Esophagus mucosa (tissue), 1 donor: Measurements from ENCODE around the gene NTRK2. TPM values are rescaled to one million over a fixed set of nuclear protein-coding genes. Genes with fewer than 3 reads are reported as not detected.
"Not testable (repeated sequence)": the region's sequence is repeated elsewhere in the genome, so short reads cannot be mapped to it uniquely, and the experiment has no call there.

Experiments
- ATAC-seq: fragments of 200-7000 bp; cut with Tn5 transposase; one replicate; pipeline ENCODE4 v1.9.1; 2020
- total RNA-seq: library from RNA; stranded (reverse); gene quantifications from one replicate; pipeline ENCODE4 v1.2.4, GENCODE V29; 2023
- donor health status: DM: yes; HTN: yes; CAD: no.

Gene NTRK2
- total RNA-seq, 1 donor from 2014 or later = 9.8 TPM

DNA sequence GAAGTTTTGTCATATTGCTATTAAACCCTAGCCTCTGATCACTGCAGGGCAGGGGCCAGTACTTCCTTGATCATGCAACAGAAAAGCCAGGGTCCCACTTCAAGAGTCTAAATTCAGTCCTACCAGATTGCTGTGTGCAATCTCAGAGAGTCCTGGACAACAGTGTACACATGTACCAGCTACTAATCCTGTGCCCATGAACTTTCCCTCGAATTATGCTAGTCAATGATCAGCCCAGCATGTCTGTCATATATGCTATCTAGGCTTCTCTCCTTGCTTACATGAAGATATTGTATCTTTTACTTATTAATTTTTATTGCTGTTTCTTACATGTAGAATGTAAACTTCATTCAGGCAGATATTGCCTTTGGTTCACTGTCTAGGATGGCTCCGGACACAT, 367.0 kb downstream of the NTRK2 start:
- no peak for ATAC-seq

DNA sequence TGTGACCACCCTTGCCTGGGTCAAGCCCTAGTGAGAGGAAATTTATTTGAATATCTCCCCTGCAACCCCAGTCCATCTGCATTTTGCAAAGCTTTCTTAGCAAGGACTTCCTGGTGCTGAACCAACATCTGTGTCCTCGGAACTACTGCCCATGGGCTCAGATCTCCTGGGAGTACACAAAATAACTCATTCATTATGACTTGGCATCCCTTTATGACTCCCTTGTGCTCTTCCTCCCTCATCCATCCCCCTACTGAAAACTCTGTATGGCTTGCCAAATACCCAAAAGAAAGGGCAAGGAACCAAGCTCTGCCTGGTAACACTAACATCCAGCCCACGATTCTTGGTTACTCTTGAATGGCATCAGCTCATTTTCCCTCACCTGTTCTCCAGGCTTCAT, 368.5 kb downstream of the NTRK2 start:
- no peak for ATAC-seq

DNA sequence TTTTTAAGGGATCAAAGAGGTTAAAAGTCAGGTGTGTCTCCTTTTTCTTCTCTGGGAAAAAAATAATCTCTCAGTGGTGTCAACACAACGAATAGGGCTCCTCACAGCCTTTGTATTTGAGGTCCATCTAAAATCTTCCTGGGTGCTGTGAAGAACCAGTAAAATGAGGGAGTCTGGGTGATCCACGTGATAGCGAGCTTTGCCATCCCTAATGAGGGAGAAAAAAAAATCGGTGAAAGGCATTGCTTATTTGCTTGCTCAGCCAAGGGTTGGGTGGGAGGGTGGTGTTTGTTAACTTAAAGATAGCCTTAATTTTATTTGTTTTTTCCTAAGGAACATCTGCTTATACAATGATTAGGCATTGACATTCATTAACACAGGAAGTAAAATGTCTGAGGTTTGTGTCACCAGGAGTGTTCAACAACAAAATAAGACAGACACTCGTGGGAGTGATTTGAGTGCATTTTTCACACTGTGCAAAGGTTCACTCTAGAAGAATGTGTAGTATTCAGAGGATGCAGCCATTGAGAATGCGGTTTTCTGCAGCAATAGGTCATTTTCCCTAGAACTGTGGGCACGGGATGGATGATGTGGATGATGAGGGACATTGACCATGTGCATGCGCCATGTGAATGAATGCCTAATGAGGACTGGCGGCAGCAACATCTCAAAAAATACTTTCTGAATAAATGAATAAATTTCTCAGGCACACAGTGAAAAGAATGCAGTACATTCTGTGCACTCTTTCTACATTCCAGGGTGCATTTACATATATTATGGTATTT, 369.5 kb downstream of the NTRK2 start:
- ATAC-seq = no peak

DNA sequence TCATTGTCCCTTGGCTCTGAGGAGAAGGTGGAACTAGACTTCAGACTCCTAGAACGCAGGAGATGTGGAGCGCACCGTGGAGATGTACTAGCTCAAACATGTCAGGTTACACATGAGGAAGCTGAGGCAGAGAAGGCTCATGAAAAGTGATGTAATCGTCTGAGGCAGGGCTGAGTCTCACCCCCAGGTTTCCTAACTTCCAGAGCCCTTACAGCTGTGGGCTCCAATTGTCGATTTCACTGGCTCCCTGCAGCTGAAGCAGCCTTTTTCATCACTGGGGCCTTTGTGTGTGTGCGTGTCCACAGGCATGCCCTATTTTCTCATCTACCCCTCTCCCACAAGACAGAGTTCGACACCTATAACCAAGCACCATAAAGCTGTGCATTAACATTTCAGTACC, 370.6 kb downstream of the NTRK2 start:
- ATAC-seq = no peak

DNA sequence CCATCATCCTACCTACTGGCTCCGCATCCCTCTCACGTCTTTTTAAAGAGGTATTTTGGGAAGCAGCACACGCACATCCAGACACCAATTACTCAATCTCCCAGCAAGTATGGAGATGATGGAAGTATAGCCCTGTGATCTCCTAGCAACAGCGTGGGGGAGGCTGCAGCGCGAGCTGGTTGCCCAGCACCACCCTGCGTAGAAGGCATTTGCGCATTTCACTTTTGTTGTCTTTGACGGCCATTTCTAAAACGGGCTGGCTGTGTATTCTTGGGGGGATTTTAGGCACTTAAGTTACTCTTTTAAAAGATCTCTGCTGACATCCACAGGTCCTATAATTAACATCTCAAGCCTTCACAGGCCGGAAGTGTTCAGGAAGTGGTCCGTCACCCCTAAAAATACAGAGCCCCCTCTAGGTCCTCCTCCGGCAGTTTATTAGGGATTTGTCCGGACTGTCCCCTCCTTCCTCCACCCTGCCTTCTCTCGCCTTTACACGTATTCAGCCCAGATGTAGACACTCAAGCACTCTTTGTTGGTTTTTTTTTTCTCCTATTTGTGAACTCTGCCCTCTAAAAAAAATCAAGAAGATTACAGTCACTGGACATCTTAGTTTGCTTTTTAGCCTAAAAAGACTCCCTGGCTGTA, 371.4 kb downstream of the NTRK2 start:
- no peak for ATAC-seq

DNA sequence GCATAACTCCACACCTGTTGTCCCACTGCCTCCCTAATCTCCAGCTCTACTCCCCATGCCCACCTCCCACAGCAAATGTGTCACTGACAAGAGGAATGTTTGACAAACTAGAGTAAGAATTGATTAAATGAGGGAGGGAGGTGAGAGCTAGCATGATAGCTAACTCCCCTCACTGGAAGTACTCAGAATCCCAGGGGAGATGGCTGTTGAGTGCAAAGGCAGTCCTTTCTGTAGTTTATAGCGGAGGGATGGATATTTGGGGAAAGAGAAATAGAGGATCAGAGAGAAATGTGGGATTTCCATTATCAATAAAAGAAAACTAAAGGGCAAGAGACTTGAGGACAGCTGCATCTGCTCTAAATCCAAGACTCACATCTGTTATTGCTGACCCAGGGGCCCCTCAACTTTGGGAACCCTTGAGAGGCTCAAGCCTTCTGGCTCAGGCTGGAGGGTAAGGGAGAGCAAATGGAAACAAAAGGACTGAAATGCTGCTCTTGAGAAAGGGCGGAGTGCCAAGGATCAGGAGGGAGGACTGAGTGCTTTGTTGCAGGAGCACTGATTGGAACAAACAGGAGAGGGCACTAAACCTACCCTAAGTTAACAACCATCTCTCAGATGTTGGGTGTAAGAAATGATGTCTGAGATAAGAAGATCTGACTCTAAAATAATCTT, 372.1 kb downstream of the NTRK2 start:
- no peak for ATAC-seq

DNA sequence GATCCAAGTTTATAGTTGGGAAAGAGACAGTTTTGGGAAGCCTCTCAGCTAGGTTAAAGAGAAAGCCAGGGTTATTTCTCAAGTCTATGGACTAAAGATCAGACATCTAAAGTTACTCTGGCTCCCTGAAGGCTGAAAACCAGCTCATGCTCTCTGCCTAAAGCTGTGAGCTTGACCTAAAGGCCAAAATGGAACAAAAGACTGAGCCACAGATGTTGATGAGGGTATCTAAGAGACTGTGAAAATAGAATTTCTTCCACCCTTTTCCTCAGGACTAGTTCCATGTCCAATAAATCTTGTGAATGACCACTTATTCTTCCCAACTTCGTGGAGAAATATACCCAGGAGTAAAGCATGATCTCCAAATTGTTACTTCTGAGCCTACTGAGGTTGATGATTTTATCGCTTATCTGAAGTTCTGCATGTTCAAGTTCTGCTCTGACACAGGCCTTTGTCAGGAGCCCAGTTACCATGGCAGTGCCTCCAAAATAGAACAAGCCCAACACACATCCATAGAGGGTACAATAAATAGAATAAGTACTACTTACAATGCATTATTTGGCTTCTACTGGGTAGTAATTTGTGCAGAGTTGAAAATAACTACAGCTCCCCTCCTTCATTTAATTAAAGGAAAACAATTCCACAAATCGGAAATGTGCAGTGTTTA, 373.6 kb downstream of the NTRK2 start:
- no peak for ATAC-seq

DNA sequence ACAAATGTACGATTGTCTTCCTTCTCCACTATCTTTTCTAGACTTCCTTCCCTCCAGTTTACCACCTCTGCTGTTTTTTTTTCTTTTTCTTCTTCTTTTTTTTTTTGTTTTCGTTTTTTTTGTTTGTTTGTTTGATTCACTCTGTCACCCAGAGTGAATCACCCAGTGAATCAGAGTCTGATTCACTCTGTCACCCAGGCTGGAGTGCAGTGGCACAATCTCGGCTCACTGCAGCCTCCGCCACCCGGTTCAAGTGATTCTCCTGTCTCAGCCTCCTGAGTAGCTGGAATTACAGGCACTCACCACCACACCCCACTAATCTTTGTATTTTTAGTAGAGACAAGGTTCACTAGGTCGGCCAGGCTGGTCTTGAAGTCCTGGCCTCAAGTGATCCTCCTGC, 375.7 kb downstream of the NTRK2 start:
- ATAC-seq = no peak

DNA sequence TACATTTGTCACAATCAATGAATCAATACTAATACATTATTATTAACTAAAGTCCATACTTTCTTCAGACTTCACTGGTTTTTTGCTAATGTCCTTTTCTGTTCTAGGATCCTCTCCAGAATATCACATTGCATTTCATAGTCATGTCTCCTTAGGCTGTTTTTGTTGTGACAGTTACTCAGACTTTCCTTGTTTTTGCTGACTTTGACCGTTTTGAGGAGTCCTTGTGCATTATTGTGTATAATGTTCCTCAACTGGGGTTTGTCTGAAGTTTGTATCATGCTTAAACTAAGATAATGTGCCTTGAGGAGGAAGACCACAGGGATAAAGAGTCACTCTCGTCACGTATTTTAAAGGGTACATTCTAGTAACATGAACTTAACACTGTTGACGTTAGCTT, 376.9 kb downstream of the NTRK2 start:
- ATAC-seq = no peak

DNA sequence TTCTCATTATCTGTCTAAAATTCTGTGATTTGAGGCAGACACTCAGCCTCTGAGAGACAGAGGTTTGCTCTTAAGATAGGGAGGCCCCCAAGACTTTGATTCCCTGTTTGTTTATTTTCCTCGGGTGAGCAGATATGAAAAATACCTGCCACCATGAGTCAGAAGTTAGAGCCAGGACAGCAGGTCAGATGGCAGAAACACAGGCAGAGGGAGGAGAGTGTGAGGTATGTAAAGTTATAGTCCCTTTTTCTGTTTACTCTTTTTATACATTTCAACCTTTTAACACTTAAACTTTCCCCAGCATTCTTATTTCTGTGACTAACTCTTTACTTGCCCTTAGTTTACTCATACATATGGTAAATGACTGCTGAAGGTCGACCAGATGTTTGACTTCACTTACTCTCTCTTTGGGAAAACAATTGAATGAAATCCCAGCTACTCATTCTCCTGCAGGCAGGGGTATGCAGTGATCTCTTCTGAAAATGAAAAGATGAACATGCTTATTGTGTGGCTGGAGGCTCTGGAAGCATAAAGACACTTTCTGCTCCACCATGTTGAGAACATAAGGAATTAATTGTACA, 383.8 kb downstream of the NTRK2 start:
- ATAC-seq = no peak

DNA sequence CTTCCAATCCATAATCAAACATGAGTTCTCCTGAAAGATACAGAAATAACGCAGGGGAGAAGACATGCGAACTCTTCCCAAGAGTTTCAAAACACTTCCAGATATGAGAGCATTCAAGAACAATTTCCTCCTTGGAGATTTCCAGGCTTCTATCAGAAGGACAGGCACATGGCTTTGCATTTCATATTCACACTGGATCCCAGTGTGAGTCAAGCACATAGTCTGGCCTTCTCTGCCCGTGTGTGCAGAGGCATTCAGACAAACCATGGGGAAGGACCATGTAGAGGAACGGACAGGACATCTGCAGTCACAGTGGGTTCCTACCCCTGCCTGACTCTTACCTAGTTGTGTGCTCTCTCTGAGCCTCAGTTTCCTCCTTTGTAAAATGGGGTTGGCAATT, 384.5 kb downstream of the NTRK2 start:
- no peak for ATAC-seq

DNA sequence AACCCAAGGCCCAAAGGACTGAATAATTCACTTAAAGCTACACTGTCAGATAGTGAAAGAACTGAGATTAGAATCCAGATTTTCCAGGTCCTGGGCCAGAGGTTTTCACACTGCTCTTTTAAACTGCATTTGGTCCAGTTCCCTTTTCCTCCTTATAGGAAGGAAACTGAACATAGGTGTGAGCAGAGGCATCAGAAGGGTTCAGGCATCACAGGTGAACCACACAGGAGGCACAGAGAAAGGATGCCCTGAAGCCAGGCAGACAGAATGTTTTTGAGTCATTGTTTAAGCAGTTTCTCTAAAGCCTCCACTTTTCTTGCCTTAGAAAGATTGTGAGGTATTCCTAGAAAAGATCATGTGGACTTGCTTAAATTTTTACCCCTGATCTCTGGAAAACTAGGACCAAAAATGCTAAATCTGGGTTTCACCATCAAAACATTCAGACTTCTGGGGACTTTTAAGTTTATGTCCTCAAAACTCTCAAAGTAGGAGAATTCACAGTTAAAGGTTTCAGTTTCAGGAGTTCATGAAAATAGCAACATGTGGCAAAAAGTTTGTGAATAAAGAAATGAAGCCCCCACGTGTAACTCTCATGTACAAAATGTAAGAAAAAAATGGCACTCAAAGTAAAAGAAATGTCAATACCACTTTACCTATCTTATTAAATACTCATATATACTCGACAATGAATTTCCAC, 386.1 kb downstream of the NTRK2 start:
- no peak for ATAC-seq

DNA sequence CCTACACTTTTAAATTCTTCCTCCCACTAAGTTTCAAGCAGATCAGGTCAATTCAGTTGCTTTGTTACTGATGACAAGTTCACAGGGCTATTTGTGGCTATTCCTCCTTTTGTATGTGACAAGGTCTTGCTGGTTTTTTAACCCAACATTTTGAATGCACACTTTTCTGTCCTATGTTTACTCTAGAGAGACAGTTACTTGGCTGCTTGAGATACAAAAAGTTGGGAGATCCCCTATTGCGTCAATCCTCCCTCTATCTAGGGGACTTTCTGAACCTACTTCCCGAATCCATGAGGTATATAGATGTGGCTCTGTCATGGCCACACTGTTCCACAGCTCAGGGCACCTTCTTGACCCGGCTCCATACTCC, 386.7 kb downstream of the NTRK2 start:
- ATAC-seq = no peak

DNA sequence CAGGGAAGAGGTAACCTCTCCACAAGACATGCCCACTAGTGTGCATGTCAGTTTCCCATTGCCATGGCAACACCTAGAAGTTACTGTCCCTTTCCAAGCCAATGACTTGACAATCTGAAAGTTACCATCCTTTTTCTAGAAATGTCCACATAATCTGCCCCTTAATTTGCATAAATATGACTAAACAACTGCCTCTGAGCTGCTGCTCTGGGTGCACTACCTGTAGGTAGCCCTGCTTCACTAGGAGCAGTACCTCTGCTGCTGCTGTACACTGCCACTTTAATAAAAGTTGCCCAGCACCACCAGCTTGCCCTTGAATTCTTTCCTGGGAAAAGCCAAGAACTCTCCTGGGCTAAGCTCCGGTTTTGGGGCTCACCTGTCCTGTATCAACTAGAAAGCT, 392.4 kb downstream of the NTRK2 start:
- ATAC-seq = no peak

DNA sequence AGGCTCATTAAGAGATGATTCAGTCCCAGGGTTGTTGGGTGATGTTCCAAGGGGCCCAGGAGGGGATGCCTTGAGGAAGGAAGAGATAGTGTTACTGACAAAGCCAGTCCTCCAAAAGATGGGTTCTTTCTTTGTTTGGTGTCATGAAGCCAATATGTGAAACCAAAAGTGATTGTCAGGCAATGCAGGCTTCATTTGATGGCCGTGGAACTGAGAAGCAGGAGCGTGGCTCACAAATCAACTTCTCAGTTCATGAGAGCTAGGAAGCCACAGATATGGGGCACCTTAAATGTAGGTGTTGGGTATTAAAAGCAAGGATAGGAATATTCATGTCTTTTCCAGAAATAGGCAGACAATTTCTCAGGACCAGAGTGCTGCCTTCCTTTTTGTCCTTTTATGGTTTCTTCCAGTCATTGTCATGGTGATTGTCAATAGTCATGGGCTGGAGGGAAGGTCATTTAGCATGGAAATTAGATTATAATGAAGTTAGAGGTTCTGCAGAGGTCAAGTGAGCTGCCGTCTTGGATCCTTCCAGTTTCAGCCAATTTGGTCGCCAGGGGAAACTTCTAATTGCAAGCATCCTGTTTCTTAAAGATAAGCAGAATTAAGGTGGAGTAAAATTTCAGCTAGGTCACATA, 393.0 kb downstream of the NTRK2 start:
- no peak for ATAC-seq

DNA sequence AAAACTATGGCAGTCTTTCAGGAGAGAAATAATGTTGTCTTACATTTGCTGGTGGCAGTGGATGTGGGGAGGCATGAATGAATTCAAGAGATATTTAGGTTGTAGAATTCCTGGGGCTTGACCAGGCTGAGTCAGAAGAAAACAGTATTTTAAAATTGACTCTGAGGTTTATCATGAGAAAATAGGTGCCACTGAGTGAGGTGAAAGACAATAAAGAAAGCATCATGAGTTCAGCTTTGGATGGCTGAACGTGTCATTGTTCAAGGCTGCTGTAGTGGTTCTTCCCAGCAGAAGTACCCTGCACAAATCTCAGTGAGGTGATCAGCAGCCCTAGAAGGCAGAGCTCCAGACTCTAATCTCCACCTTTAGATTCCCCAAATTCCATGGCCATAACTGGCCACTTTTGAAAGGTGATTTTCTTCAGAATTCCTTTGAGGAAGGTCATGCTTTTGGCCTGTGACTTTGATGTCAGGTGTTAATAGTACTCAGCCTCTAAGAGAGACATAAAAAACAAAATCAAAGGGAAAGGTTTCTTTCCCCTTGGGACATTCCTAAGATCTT, 395.4 kb downstream of the NTRK2 start:
- no peak for ATAC-seq

DNA sequence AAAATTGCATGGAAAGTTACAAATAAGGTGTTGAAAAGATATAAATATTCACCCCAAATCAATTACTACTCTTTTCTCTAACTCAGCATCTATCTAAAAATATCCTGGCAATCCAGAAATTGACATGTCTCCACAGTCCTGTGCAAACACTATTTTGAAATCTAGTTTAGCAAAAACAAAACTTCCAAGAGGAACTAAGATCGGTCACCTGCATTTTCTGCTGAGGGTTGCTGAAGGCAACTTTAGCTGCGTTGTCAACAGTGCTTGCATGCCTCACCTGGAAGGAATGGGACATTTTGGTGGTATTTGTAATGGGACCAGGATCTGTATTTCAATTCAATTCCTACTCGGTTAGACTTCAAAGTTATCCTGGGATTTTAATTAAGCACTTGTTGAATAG, 398.3 kb downstream of the NTRK2 start:
- no peak for ATAC-seq

DNA sequence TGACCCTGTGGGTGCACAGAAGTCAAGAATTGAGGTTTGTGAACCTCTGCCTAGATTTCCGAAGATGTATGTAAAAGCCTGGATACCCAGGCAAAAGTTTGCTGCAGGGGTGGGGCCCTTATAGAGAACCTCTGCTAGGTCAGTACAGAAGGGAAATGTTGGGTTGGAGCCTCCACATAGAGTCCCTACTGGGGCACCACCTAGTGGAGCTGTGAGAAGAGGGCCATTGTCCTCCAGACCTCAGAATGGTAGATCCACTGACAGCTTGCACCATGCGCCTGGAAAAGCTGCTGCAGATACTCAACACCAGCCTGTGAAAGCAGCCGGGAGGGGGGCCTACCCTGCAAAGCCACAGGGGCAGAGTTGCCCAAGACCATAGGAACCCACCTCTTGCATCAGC, 399.9 kb downstream of the NTRK2 start:
- not testable (repeated sequence) for ATAC-seq
